ENCODE data around the gene SCN1A.

- no peak for TF ChIP-seq CTCF (IDR thresholded peaks at IDR 0.05; ENCODE audit: borderline replicate concordance, extremely low read depth, low read length, poor library complexity, severe bottlenecking)
- TF ChIP-seq EZH2 (IDR thresholded peaks at IDR 0.05; ENCODE audit: borderline replicate concordance, low read depth, low read length, severe bottlenecking): no peak
Measured at GRCh38 chr2:166104773-166105172, 23.0 kb downstream of the SCN1A start.
